ENCODE measurements around the gene IQGAP1.
"Not testable (repeated sequence)": the region's sequence is repeated elsewhere in the genome, so short reads cannot be mapped to it uniquely, and the experiment has no call there.

IQGAP1 gene

GRCh38 chr15:90379263-90379662 lies 8.8 kb upstream of the IQGAP1 start:
- no peak for DNase-seq

GRCh38 chr15:90381515-90381914 lies 6.5 kb upstream of the IQGAP1 start:
- no peak for DNase-seq

- DNase-seq = no peak
These were observed 5.7 kb upstream of the IQGAP1 start for GRCh38 chr15:90382320-90382719.

- DNase-seq = no peak
These were observed 1.8 kb upstream of the IQGAP1 start for GRCh38 chr15:90386221-90386620.

- no peak for DNase-seq
These were observed 679 bp downstream of the IQGAP1 start for GRCh38 chr15:90388462-90389380.

GRCh38 chr15:90389513-90389912 lies 1.5 kb downstream of the IQGAP1 start:
- no peak for DNase-seq

- DNase-seq = no peak
These were observed 5.0 kb downstream of the IQGAP1 start for GRCh38 chr15:90393040-90393439.

- no peak for DNase-seq
These were observed 6.0 kb downstream of the IQGAP1 start for GRCh38 chr15:90394074-90394473.

GRCh38 chr15:90394748-90395442 lies 6.9 kb downstream of the IQGAP1 start:
- DNase-seq = no peak

GRCh38 chr15:90396321-90396720 lies 8.3 kb downstream of the IQGAP1 start:
- DNase-seq = no peak

- no peak for DNase-seq
These were observed 12.1 kb downstream of the IQGAP1 start for GRCh38 chr15:90400005-90400758.

- no peak for DNase-seq
These were observed 12.8 kb downstream of the IQGAP1 start for GRCh38 chr15:90400759-90401314.

GRCh38 chr15:90401495-90401894 lies 13.5 kb downstream of the IQGAP1 start:
- no peak for DNase-seq

GRCh38 chr15:90402223-90402622 lies 14.2 kb downstream of the IQGAP1 start:
- DNase-seq = peak; percentile 53

GRCh38 chr15:90402767-90403166 lies 14.7 kb downstream of the IQGAP1 start:
- DNase-seq = no peak

GRCh38 chr15:90405055-90405607 lies 17.1 kb downstream of the IQGAP1 start:
- DNase-seq = no peak

GRCh38 chr15:90407336-90407735 lies 19.3 kb downstream of the IQGAP1 start:
- no peak for DNase-seq

GRCh38 chr15:90407871-90408317 lies 19.9 kb downstream of the IQGAP1 start:
- no peak for DNase-seq

GRCh38 chr15:90408657-90409056 lies 20.6 kb downstream of the IQGAP1 start:
- DNase-seq = no peak

GRCh38 chr15:90409587-90409986 lies 21.5 kb downstream of the IQGAP1 start:
- DNase-seq = not testable (repeated sequence)

- DNase-seq = not testable (repeated sequence)
These were observed 22.3 kb downstream of the IQGAP1 start for GRCh38 chr15:90410316-90410715.

- no peak for DNase-seq
These were observed 23.1 kb downstream of the IQGAP1 start for GRCh38 chr15:90411176-90411575.

Measured in NCI-H1694 (cell line).